Type B pancreatic cell (in vitro differentiated cells): ENCODE results near the gene TAF3. TPM values are rescaled to one million over a fixed set of nuclear protein-coding genes. Genes with fewer than 3 reads are reported as not detected.

Experiments used
- DNase-seq: peaks from one replicate; pipeline ENCODE4 v3.0.0; 2021; ENCODE audit warnings: mixed read lengths; ENCODE audit not compliant: unreplicated experiment; ENCODE audit errors: extremely low spot score
- H3K27ac Mint-ChIP-seq: 2 replicates; pipeline ENCODE4 v1.8.0; 2021; ENCODE audit warnings: mild to moderate bottlenecking, mixed read lengths
- H3K27me3 Mint-ChIP-seq: 2 replicates; pipeline ENCODE4 v1.8.0; 2021; ENCODE audit warnings: mixed read lengths
- H3K36me3 Mint-ChIP-seq: 2 replicates; pipeline ENCODE4 v1.8.0; 2021; ENCODE audit warnings: mixed read lengths
- H3K4me1 Mint-ChIP-seq: one replicate; pipeline ENCODE4 v1.8.0; 2021; ENCODE audit warnings: mixed read lengths; ENCODE audit not compliant: unreplicated experiment
- H3K4me3 Mint-ChIP-seq: 2 replicates; pipeline ENCODE4 v1.8.0; 2021; ENCODE audit warnings: mild to moderate bottlenecking, mixed read lengths
- H3K9me3 Mint-ChIP-seq: 2 replicates; pipeline ENCODE4 v1.8.0; 2021; ENCODE audit warnings: mixed read lengths
- total RNA-seq: library from RNA; stranded (reverse); gene quantifications from 2 replicates; pipeline ENCODE4 v1.2.1, GENCODE V29; 2021; ENCODE audit warnings: low replicate concordance
- TF ChIP-seq, protein P1 (sequence below): fragments of 200-600 bp; sonication (generic); conservative IDR thresholded peaks from 2 replicates; pipeline ENCODE4 v1.5.0; 2021; ENCODE audit warnings: antibody characterized with exemption, mild to moderate bottlenecking

Gene TAF3
- total RNA-seq, 1 donor from 2014 or later, result 9.9 TPM

GRCh38 chr10:8064436-8064835, 246.1 kb downstream of the TAF3 start:
- Mint-ChIP-seq H3K9me3 (no peaks in the 10 kb centered on the region), H3K36me3 (peaks cover 57% of the 10 kb centered on the region), H3K4me1 (peaks cover 34% of the 10 kb centered on the region), H3K4me3 (peak overlapping the region; percentile 32), H3K27me3 (peaks cover 58% of the 10 kb centered on the region), H3K27ac (peak overlapping the region; percentile 72)
- TF ChIP-seq, protein P1, sequence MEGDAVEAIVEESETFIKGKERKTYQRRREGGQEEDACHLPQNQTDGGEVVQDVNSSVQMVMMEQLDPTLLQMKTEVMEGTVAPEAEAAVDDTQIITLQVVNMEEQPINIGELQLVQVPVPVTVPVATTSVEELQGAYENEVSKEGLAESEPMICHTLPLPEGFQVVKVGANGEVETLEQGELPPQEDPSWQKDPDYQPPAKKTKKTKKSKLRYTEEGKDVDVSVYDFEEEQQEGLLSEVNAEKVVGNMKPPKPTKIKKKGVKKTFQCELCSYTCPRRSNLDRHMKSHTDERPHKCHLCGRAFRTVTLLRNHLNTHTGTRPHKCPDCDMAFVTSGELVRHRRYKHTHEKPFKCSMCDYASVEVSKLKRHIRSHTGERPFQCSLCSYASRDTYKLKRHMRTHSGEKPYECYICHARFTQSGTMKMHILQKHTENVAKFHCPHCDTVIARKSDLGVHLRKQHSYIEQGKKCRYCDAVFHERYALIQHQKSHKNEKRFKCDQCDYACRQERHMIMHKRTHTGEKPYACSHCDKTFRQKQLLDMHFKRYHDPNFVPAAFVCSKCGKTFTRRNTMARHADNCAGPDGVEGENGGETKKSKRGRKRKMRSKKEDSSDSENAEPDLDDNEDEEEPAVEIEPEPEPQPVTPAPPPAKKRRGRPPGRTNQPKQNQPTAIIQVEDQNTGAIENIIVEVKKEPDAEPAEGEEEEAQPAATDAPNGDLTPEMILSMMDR, result no peak
- no peak for DNase-seq

- Mint-ChIP-seq H3K4me1 (peaks cover 22% of the 10 kb centered on the region), H3K27ac (peak overlapping the region; percentile 34), H3K27me3 (peaks cover 46% of the 10 kb centered on the region), H3K4me3 (no peak overlapping the region), H3K9me3 (no peaks in the 10 kb centered on the region), H3K36me3 (peaks cover 48% of the 10 kb centered on the region)
- DNase-seq, result no peak
- TF ChIP-seq, protein P1, result no peak
Measured at GRCh38 chr10:8065651-8066050, 247.3 kb downstream of the TAF3 start.

DNA sequence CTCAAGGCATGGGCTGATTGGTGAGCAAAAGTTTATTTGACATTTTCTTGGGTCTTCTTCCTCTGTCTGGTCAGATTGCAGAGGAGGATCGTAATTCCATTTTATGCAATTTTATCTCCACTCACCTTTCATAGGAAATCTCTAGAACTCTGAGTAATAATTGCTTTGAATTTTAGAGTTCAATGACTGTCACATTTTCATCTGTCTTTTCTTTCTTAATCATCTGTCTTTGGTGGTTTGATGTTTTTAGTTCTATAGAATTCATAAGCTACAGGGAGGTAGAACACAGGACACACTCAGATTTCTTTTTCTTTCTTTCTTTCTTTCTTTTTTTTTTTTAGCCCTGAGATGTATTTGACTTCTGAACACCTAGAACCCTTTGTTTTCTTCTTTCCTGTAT, 247.8 kb downstream of the TAF3 start:
- H3K9me3 Mint-ChIP-seq, result no peaks in the 10 kb centered on the region
- TF ChIP-seq, protein P1, result no peak
- H3K27me3 Mint-ChIP-seq, result peaks cover 44% of the 10 kb centered on the region
- H3K36me3 Mint-ChIP-seq, result peaks cover 51% of the 10 kb centered on the region
- peak overlapping the region; percentile 53 for H3K4me3 Mint-ChIP-seq
- DNase-seq, result no peak
- peaks cover 17% of the 10 kb centered on the region for H3K4me1 Mint-ChIP-seq
- no peak overlapping the region for H3K27ac Mint-ChIP-seq

Other genes with a start within 250 kb of the TAF3 start
- gene ITIH5, start 151.5 kb upstream of the TAF3 start, total RNA-seq, result 34.0 and 37.3 TPM in 2 replicates
- gene ITIH2, start 115.2 kb upstream of the TAF3 start, total RNA-seq, result 3.4 and 3.7 TPM in 2 replicates
- gene KIN, start 30.5 kb upstream of the TAF3 start, total RNA-seq, result 14.5 and 16.7 TPM in 2 replicates
- gene ATP5F1C, start 30.3 kb upstream of the TAF3 start, total RNA-seq, result 244 and 283 TPM in 2 replicates
- gene GATA3, start 236.2 kb downstream of the TAF3 start, total RNA-seq, result 18.5 and 71.4 TPM in 2 replicates